ENCODE data around the gene IL36B. TPM values are rescaled to one million over a fixed set of nuclear protein-coding genes. Genes with fewer than 3 reads are reported as not detected.

The IL36B gene
- total and polyA plus RNA-seq, 9 of the 15 experiments (the other 6 are each of a cell fraction or from before 2014, with no cell fraction given), result not detected

DNA sequence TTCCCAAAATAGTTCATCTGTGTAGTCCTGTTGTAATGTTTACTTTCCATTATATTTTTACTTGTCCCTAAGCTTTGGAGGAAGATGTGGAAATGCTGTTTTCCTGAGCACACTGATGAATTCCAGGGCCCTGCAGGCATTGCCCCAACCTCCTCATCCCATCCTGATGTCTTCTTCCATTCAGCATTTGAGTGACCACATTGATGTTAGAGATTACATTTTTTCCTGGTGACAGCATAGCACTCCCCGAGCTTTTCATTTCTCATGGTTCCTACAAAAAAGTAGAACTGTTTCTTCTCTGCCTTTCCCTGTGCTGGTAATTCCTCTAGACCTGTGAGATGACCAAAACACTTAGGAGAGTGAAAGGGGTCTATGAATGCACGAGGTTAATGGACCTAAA is 42.6 kb downstream of the IL36B start:
- FAIRE-seq (no peak), ATAC-seq (no peak), DNase-seq (ENCODE audit: extremely low read depth in 1 of 4, low spot score in 3 of 4) (no peak)
- Histone ChIP-seq H2AFZ (ENCODE audit: low read depth, low read length) (peak overlapping the region; percentile 48; the same call in 1 of the 2 replicates), H3K9ac (ENCODE audit: insufficient read depth in 1 of 2, low read depth in 2 of 2, low read length in 2 of 2) (no peak overlapping the region), H3K9me3 (replicated peaks; ENCODE audit: control insufficient read depth, insufficient read depth, low read depth, low read length) (peaks cover 3% of the 10 kb centered on the region; the same call in 1 of the 2 replicates), H3K36me3 (ENCODE audit: control insufficient read depth, insufficient read depth, low read length) (no peaks in the 10 kb centered on the region), H3K79me2 (ENCODE audit: control insufficient read depth, insufficient read depth, low read length) (no peaks in the 10 kb centered on the region), H3K4me3 (no peak overlapping the region), H3K27ac (ENCODE audit: extremely low read depth, low read depth, low read length) (no peak overlapping the region), H3K4me2 (ENCODE audit: insufficient read depth, low read length) (no peak overlapping the region), H3K4me1 (replicated peaks in 1 of 2; ENCODE audit: control insufficient read depth in 2 of 2, insufficient read depth in 2 of 2, low read length in 2 of 2) (peaks cover 4 to 15% of the 10 kb centered on the region in 2 experiments), H3K27me3 (ENCODE audit: control insufficient read depth in 2 of 2, insufficient read depth in 2 of 2, low read length in 2 of 2) (no peaks in the 10 kb centered on the region), H3K9me1 (ENCODE audit: control insufficient read depth, insufficient read depth, low read length) (no peaks in the 10 kb centered on the region), H4K20me1 (replicated peaks; ENCODE audit: control insufficient read depth, insufficient read depth, low read length) (no peaks in the 10 kb centered on the region)
- 10% methylated on average over 2 of the region's 2 CpGs for WGBS (ENCODE audit: insufficient coverage, low coverage, missing lambda C conversion rate)
- no TSS peak for BruUV-seq (replicated peaks)
- in situ Hi-C loops (cut with MboI) (no loop called here), intact Hi-C loops (cut with micrococcal nuclease) (no loop called here)
- ChIA-PET POLR2A (interaction anchor here (0.7 kb wide), 1 partner anchor 725 kb away, joined by 4 read pairs; no protein-coding TSS in a partner anchor), CTCF (ENCODE audit: low intra/inter-chr PET ratio) (no interaction called here)
- no peak for TF ChIP-seq RFX1 (IDR thresholded peaks at IDR 0.05)
- TF ChIP-seq SMARCE1 (IDR thresholded peaks at IDR 0.05), result peak; percentile 45; the same call in 1 of the 2 replicates
- TF ChIP-seq ARHGAP35 (IDR thresholded peaks at IDR 0.05; ENCODE audit: partially characterized antibody), result no peak
- no peak for TF ChIP-seq ZNF408 (CRISPR knock-in tag; IDR thresholded peaks at IDR 0.05; ENCODE audit: low read depth)
- TF ChIP-seq, protein P1, sequence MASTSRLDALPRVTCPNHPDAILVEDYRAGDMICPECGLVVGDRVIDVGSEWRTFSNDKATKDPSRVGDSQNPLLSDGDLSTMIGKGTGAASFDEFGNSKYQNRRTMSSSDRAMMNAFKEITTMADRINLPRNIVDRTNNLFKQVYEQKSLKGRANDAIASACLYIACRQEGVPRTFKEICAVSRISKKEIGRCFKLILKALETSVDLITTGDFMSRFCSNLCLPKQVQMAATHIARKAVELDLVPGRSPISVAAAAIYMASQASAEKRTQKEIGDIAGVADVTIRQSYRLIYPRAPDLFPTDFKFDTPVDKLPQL (IDR thresholded peaks at IDR 0.05; ENCODE audit: extremely low read depth, insufficient read length), result no peak
- TF ChIP-seq MTA2 (IDR thresholded peaks at IDR 0.05; ENCODE audit: low read depth), result no peak
- TF ChIP-seq CTBP1 (IDR thresholded peaks at IDR 0.05; ENCODE audit: borderline replicate concordance), result peak; percentile 45; the same call in 1 of the 2 replicates
- no peak for TF ChIP-seq POLR2G (IDR thresholded peaks at IDR 0.05; ENCODE audit: low read depth, low read length)
- TF ChIP-seq JUN (IDR thresholded peaks at IDR 0.05; ENCODE audit: borderline replicate concordance, low read depth, low read length), result peak; percentile 53; the same call in 1 of the 2 replicates
- TF ChIP-seq JUN (CRISPR knock-in tag; IDR thresholded peaks at IDR 0.05; ENCODE audit: borderline replicate concordance), result no peak
- TF ChIP-seq JUND (IDR thresholded peaks at IDR 0.05; ENCODE audit: borderline replicate concordance, low read depth, low read length), result peak; percentile 69; the same call in 1 of the 2 replicates
- TF ChIP-seq JUND (tag; IDR thresholded peaks at IDR 0.05; ENCODE audit: borderline replicate concordance, low read depth, low read length), result peak; percentile 83; the same call in 2 of the 3 replicates
- no peak for TF ChIP-seq ZBTB8A (IDR thresholded peaks at IDR 0.05; ENCODE audit: partially characterized antibody)
- peak; percentile 55 for TF ChIP-seq FOSL1 (tag; conservative IDR thresholded peaks at IDR 0.05)
- TF ChIP-seq TEAD4 (IDR thresholded peaks at IDR 0.05; ENCODE audit: low read length), result peak; percentile 69; the same call in 1 of the 2 replicates
- TF ChIP-seq TEAD4 (CRISPR knock-in tag; IDR thresholded peaks at IDR 0.05; ENCODE audit: borderline replicate concordance), result no peak
- no peak for TF ChIP-seq CBX1 (IDR thresholded peaks at IDR 0.05; ENCODE audit: low read depth)
- TF ChIP-seq CEBPZ (IDR thresholded peaks at IDR 0.05; ENCODE audit: borderline replicate concordance, low read depth, low read length), result no peak
- peak; percentile 74; the same call in 1 of the 2 replicates for TF ChIP-seq ATF3 (IDR thresholded peaks at IDR 0.05)
- TF ChIP-seq ATF3 (CRISPR knock-in tag; conservative IDR thresholded peaks at IDR 0.05), result no peak
